SK-N-SH treated with all-trans-retinoic acid at 6 μM for 48 hours (cell line): ENCODE measurements around the gene DAGLB.

Experiments
- ATAC-seq: fragments of 200-7000 bp; cut with Tn5 transposase; 3 replicates; pipeline ENCODE4 v1.9.1; 2020; ENCODE audit warnings: mild to moderate bottlenecking, moderate library complexity
- ARNTL ChIP-seq: fragments of 450-650 bp; formaldehyde crosslinking; IDR thresholded peaks from 2 replicates; pipeline ENCODE4 v1.5.0; 2020; ENCODE audit warnings: low read depth, mild to moderate bottlenecking, moderate library complexity, borderline replicate concordance
- BACH2 ChIP-seq: fragments of 250-450 bp; sonication (Bioruptor Pico); IDR thresholded peaks from 2 replicates; pipeline ENCODE4 v1.9.0; 2021; ENCODE audit warnings: mild to moderate bottlenecking, borderline replicate concordance
- CSDC2 ChIP-seq: fragments of 250-450 bp; sonication (Bioruptor Pico); IDR thresholded peaks from 2 replicates; pipeline ENCODE4 v1.5.0; 2020; ENCODE audit warnings: mild to moderate bottlenecking, moderate library complexity
- ESRRG ChIP-seq: fragments of 250-450 bp; sonication (Bioruptor Pico); IDR thresholded peaks from 2 replicates; pipeline ENCODE4 v1.6.1; 2021; ENCODE audit warnings: mild to moderate bottlenecking
- GLIS3 ChIP-seq: fragments of 250-450 bp; sonication (Bioruptor Pico); IDR thresholded peaks from 2 replicates; pipeline ENCODE4 v1.5.0; 2020; ENCODE audit warnings: mild to moderate bottlenecking, moderate library complexity
- ISL1 ChIP-seq: fragments of 250-450 bp; sonication (Bioruptor Pico); IDR thresholded peaks from 2 replicates; pipeline ENCODE4 v2.1.2; 2022; ENCODE audit warnings: mild to moderate bottlenecking, moderate library complexity
- OSR1 ChIP-seq: fragments of 250-450 bp; sonication (Bioruptor Pico); IDR thresholded peaks from 2 replicates; pipeline ENCODE4 v1.8.0; 2022; ENCODE audit warnings: moderate library complexity, mild to moderate bottlenecking, inconsistent platforms
- RARB ChIP-seq: fragments of 250-450 bp; sonication (Bioruptor Pico); IDR thresholded peaks from 2 replicates; pipeline ENCODE4 v1.8.0; 2021; ENCODE audit warnings: mild to moderate bottlenecking, moderate library complexity
- TCF4 ChIP-seq: fragments of 250-450 bp; sonication (Bioruptor Pico); IDR thresholded peaks from 2 replicates; pipeline ENCODE4 v1.8.0; 2021; ENCODE audit warnings: mild to moderate bottlenecking, moderate library complexity, borderline replicate concordance
- TOX ChIP-seq: fragments of 250-450 bp; sonication (Bioruptor Pico); IDR thresholded peaks from 2 replicates; pipeline ENCODE4 v1.8.0; 2021; ENCODE audit warnings: mild to moderate bottlenecking, moderate library complexity, borderline replicate concordance
- ZC3H10 ChIP-seq: fragments of 250-450 bp; sonication (Bioruptor Pico); IDR thresholded peaks from 2 replicates; pipeline ENCODE4 v1.5.1; 2021; ENCODE audit warnings: mild to moderate bottlenecking, moderate library complexity
- ZFP3 ChIP-seq: fragments of 250-450 bp; sonication (Bioruptor Pico); IDR thresholded peaks from 2 replicates; pipeline ENCODE4 v1.5.0; 2020; ENCODE audit warnings: mild to moderate bottlenecking, moderate library complexity
- ZFP30 ChIP-seq: fragments of 450-650 bp; formaldehyde crosslinking; IDR thresholded peaks from 2 replicates; pipeline ENCODE4 v1.5.0; 2022; ENCODE audit warnings: mild to moderate bottlenecking, moderate library complexity
- ZNF565 ChIP-seq: fragments of 450-650 bp; formaldehyde crosslinking; conservative IDR thresholded peaks from 2 replicates; pipeline ENCODE4 v1.5.0; 2020; ENCODE audit warnings: low read depth, mild to moderate bottlenecking, moderate library complexity
- ZNF70 ChIP-seq: fragments of 450-650 bp; formaldehyde crosslinking; IDR thresholded peaks from 2 replicates; pipeline ENCODE4 v1.5.0; 2020; ENCODE audit warnings: mild to moderate bottlenecking, moderate library complexity
- ZNF8 ChIP-seq: fragments of 450-650 bp; formaldehyde crosslinking; IDR thresholded peaks from 2 replicates; pipeline ENCODE4 v1.5.0; 2020; ENCODE audit warnings: mild to moderate bottlenecking, moderate library complexity
- TF ChIP-seq, protein P1 (sequence below): fragments of 250-450 bp; sonication (Bioruptor Pico); IDR thresholded peaks from 2 replicates; pipeline ENCODE4 v1.5.1; 2020; ENCODE audit warnings: low read depth, mild to moderate bottlenecking, moderate library complexity
- TF ChIP-seq, protein P2 (sequence below): fragments of 250-450 bp; sonication (Bioruptor Pico); IDR thresholded peaks from 2 replicates; pipeline ENCODE4 v1.5.1; 2021; ENCODE audit warnings: mild to moderate bottlenecking, moderate library complexity
- TF ChIP-seq, protein P3 (sequence below): fragments of 250-450 bp; sonication (Bioruptor Pico); IDR thresholded peaks from 2 replicates; pipeline ENCODE4 v1.8.0; 2021; ENCODE audit warnings: low read depth, mild to moderate bottlenecking, moderate library complexity, borderline replicate concordance
- TF ChIP-seq, protein P4 (sequence below): fragments of 250-450 bp; sonication (Bioruptor Pico); IDR thresholded peaks from 2 replicates; pipeline ENCODE4 v1.8.0; 2020; ENCODE audit warnings: mild to moderate bottlenecking, moderate library complexity, borderline replicate concordance
- TF ChIP-seq, protein P5 (sequence below): fragments of 250-450 bp; sonication (Bioruptor Pico); IDR thresholded peaks from 2 replicates; pipeline ENCODE4 v1.5.0; 2020; ENCODE audit warnings: mild to moderate bottlenecking, moderate library complexity

Gene DAGLB

DNA sequence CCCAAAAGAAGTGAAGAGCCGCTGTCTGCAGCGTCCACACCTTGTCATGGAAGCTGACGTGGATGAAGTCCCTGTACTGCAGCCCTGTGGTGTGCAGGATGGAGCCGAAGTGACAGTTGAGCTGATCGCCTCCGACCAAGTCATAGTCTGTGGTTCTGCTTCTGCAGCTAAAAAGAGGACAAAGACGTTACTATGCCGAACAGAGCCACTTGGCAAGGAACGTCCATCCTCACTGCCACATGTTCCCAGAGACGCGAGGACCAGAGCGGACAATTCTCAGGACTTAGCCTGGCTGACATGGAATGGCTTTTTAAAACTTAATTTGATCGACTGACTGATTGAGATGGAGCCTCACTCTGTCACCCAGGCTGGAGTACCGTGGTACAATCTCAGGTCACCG is 21.8 kb downstream of the DAGLB start:
- no peak for ATAC-seq

DNA sequence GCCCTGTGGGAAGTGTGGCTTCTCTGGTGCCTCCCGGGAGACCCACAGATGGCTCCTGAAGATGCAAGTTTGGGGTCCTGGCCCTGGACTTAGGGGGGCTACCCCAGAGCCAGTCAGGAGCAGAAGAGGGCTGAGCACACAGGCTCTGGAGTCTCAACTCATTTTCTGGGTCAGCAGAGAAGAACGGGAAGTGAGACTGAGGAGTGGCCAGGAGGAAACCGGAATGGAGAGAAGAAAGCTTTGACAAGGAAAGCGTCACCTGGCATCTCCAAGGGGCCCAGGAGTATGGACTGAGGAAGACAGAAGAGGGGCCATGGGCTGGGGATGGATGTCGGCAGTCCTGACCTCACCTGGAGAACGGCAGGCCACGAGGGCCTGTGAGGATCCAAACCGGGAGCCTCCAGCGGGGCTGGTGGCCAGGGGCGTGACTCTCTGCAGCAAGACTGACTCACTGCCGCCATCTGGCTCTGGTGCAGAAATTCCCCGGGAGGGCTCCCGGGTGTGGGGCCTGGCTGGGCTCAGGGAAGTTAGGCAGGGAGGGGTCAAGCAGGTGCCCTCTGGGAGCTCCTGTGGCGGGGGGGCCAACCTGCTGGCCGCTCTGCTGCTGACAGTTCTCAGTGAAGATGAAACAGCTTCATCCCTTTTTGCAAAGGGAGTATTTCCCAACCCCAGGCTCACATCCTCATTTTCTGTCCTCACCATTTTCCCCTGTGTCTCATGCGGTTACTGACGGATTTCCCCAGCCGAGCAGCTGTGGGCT is 23.6 kb downstream of the DAGLB start:
- ATAC-seq = peak; percentile 13; the same call in 1 of the 3 replicates
- TF ChIP-seq TOX (no peak), CSDC2 (CRISPR knock-in tag) (no peak), ZNF8 (CRISPR knock-in tag) (no peak), ESRRG (CRISPR knock-in tag) (no peak), GLIS3 (CRISPR knock-in tag) (no peak), TCF4 (CRISPR knock-in tag) (no peak), ZC3H10 (no peak), ZNF565 (CRISPR knock-in tag) (no peak), ZNF70 (CRISPR knock-in tag) (no peak), BACH2 (CRISPR knock-in tag) (no peak), ZFP30 (CRISPR knock-in tag) (no peak), OSR1 (CRISPR knock-in tag) (no peak), ISL1 (CRISPR knock-in tag) (no peak)
- TF ChIP-seq, protein P1, sequence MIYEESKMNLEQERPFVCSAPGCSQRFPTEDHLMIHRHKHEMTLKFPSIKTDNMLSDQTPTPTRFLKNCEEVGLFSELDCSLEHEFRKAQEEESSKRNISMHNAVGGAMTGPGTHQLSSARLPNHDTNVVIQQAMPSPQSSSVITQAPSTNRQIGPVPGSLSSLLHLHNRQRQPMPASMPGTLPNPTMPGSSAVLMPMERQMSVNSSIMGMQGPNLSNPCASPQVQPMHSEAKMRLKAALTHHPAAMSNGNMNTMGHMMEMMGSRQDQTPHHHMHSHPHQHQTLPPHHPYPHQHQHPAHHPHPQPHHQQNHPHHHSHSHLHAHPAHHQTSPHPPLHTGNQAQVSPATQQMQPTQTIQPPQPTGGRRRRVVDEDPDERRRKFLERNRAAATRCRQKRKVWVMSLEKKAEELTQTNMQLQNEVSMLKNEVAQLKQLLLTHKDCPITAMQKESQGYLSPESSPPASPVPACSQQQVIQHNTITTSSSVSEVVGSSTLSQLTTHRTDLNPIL (CRISPR knock-in tag) = no peak
- TF ChIP-seq, protein P2, sequence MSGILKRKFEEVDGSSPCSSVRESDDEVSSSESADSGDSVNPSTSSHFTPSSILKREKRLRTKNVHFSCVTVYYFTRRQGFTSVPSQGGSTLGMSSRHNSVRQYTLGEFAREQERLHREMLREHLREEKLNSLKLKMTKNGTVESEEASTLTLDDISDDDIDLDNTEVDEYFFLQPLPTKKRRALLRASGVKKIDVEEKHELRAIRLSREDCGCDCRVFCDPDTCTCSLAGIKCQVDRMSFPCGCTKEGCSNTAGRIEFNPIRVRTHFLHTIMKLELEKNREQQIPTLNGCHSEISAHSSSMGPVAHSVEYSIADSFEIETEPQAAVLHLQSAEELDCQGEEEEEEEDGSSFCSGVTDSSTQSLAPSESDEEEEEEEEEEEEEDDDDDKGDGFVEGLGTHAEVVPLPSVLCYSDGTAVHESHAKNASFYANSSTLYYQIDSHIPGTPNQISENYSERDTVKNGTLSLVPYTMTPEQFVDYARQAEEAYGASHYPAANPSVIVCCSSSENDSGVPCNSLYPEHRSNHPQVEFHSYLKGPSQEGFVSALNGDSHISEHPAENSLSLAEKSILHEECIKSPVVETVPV (CRISPR knock-in tag) = no peak
- TF ChIP-seq, protein P3, sequence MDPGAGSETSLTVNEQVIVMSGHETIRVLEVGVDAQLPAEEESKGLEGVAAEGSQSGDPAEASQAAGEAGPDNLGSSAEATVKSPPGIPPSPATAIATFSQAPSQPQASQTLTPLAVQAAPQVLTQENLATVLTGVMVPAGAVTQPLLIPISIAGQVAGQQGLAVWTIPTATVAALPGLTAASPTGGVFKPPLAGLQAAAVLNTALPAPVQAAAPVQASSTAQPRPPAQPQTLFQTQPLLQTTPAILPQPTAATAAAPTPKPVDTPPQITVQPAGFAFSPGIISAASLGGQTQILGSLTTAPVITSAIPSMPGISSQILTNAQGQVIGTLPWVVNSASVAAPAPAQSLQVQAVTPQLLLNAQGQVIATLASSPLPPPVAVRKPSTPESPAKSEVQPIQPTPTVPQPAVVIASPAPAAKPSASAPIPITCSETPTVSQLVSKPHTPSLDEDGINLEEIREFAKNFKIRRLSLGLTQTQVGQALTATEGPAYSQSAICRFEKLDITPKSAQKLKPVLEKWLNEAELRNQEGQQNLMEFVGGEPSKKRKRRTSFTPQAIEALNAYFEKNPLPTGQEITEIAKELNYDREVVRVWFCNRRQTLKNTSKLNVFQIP (CRISPR knock-in tag) = no peak
- TF ChIP-seq, protein P4, sequence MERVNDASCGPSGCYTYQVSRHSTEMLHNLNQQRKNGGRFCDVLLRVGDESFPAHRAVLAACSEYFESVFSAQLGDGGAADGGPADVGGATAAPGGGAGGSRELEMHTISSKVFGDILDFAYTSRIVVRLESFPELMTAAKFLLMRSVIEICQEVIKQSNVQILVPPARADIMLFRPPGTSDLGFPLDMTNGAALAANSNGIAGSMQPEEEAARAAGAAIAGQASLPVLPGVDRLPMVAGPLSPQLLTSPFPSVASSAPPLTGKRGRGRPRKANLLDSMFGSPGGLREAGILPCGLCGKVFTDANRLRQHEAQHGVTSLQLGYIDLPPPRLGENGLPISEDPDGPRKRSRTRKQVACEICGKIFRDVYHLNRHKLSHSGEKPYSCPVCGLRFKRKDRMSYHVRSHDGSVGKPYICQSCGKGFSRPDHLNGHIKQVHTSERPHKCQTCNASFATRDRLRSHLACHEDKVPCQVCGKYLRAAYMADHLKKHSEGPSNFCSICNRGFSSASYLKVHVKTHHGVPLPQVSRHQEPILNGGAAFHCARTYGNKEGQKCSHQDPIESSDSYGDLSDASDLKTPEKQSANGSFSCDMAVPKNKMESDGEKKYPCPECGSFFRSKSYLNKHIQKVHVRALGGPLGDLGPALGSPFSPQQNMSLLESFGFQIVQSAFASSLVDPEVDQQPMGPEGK = no peak

More for the DNA sequence above, 21.8 kb downstream of the DAGLB start:
- TF ChIP-seq, protein P4 = no peak
- no peak for TF ChIP-seq OSR1 (CRISPR knock-in tag)
- no peak for TF ChIP-seq GLIS3 (CRISPR knock-in tag)
- TF ChIP-seq, protein P5, sequence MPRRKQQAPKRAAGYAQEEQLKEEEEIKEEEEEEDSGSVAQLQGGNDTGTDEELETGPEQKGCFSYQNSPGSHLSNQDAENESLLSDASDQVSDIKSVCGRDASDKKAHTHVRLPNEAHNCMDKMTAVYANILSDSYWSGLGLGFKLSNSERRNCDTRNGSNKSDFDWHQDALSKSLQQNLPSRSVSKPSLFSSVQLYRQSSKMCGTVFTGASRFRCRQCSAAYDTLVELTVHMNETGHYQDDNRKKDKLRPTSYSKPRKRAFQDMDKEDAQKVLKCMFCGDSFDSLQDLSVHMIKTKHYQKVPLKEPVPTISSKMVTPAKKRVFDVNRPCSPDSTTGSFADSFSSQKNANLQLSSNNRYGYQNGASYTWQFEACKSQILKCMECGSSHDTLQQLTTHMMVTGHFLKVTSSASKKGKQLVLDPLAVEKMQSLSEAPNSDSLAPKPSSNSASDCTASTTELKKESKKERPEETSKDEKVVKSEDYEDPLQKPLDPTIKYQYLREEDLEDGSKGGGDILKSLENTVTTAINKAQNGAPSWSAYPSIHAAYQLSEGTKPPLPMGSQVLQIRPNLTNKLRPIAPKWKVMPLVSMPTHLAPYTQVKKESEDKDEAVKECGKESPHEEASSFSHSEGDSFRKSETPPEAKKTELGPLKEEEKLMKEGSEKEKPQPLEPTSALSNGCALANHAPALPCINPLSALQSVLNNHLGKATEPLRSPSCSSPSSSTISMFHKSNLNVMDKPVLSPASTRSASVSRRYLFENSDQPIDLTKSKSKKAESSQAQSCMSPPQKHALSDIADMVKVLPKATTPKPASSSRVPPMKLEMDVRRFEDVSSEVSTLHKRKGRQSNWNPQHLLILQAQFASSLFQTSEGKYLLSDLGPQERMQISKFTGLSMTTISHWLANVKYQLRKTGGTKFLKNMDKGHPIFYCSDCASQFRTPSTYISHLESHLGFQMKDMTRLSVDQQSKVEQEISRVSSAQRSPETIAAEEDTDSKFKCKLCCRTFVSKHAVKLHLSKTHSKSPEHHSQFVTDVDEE (CRISPR knock-in tag) = no peak
- TF ChIP-seq ARNTL (CRISPR knock-in tag) = no peak
- no peak for TF ChIP-seq RARB (CRISPR knock-in tag)
- TF ChIP-seq ZNF565 (CRISPR knock-in tag) = no peak
- TF ChIP-seq ZNF8 (CRISPR knock-in tag) = no peak
- TF ChIP-seq ZFP3 = no peak
- no peak for TF ChIP-seq TOX
- TF ChIP-seq CSDC2 (CRISPR knock-in tag) = no peak
- TF ChIP-seq ZNF70 (CRISPR knock-in tag) = no peak
